HepG2 (cell line): ENCODE measurements around the gene LMNA. TPM values are rescaled to one million over a fixed set of nuclear protein-coding genes. Genes with fewer than 3 reads are reported as not detected.
A peak's percentile ranks its signal among the peaks of the same experiment; 100 is the strongest.

ENCODE experiments used
- ARID2 ChIP-seq: sonication (generic); formaldehyde crosslinking; IDR thresholded peaks from 2 replicates; pipeline ENCODE4 v1.8.1; 2022; ENCODE audit warnings: mild to moderate bottlenecking, missing genetic modification reagents, borderline replicate concordance
- CAMTA2 ChIP-seq: sonication (generic); formaldehyde crosslinking; IDR thresholded peaks from 2 replicates; pipeline ENCODE4 v1.4.0; 2020; ENCODE audit warnings: mild to moderate bottlenecking, missing genetic modification reagents, borderline replicate concordance
- CEBPG ChIP-seq: IDR thresholded peaks from 2 replicates; pipeline ENCODE4 v1.6.1; 2016
- EEA1 ChIP-seq: sonication (generic); formaldehyde crosslinking; IDR thresholded peaks from 2 replicates; pipeline ENCODE4 v1.5.1; 2020; ENCODE audit warnings: mild to moderate bottlenecking, missing genetic modification reagents, borderline replicate concordance
- JARID2 ChIP-seq: sonication (generic); formaldehyde crosslinking; IDR thresholded peaks from 2 replicates; pipeline ENCODE4 v1.8.1; 2023; ENCODE audit warnings: missing genetic modification reagents, inconsistent platforms; ENCODE audit not compliant: insufficient replicate concordance
- KAT2B ChIP-seq: fragments of 150-350 bp; IDR thresholded peaks from 2 replicates; pipeline ENCODE4 v1.6.1; 2014; ENCODE audit warnings: low read depth, low read length, borderline replicate concordance
- KDM5B ChIP-seq: sonication (generic); formaldehyde crosslinking; IDR thresholded peaks from 2 replicates; pipeline ENCODE4 v1.4.0; 2020; ENCODE audit warnings: missing genetic modification reagents, mild to moderate bottlenecking, borderline replicate concordance
- MAFK ChIP-seq, 2 experiments: IDR thresholded peaks in 1 of 2; conservative IDR thresholded peaks in 1 of 2; 2 replicates each; pipeline ENCODE4 v1.6.1; 2011; ENCODE audit warnings: improper control_type of control experiment in 2 of 2, low read length in 2 of 2
- NFRKB ChIP-seq: fragments of 450-650 bp; IDR thresholded peaks from 2 replicates; pipeline ENCODE4 v1.6.1; 2017
- SP1 ChIP-seq, 2 experiments: fragments of 450-650 bp in 1 of 2; sonication (generic) in 1 of 2; formaldehyde crosslinking in 1 of 2; IDR thresholded peaks; 2 replicates each; pipeline versions ENCODE4 v1.4.0 to v1.6.1; 2016 to 2020; ENCODE audit warnings: missing genetic modification reagents in 1 of 2
- XRCC5 ChIP-seq: fragments of 200-400 bp; formaldehyde crosslinking; optimal IDR thresholded peaks from 2 replicates; pipeline ENCODE3; 2017; ENCODE audit warnings: mild to moderate bottlenecking, low read length
- ZBTB38 ChIP-seq: sonication (generic); formaldehyde crosslinking; IDR thresholded peaks from 2 replicates; pipeline ENCODE4 v1.5.1; 2020; ENCODE audit warnings: mild to moderate bottlenecking, missing genetic modification reagents
- ZMYM3 ChIP-seq: sonication (generic); formaldehyde crosslinking; IDR thresholded peaks from 2 replicates; pipeline ENCODE4 v1.5.1; 2020; ENCODE audit warnings: mild to moderate bottlenecking, missing genetic modification reagents
- ZNF12 ChIP-seq: sonication (generic); formaldehyde crosslinking; IDR thresholded peaks from 2 replicates; pipeline ENCODE4 v1.5.0; 2020; ENCODE audit warnings: missing genetic modification reagents
- ZNF326 ChIP-seq: sonication (generic); formaldehyde crosslinking; IDR thresholded peaks from 2 replicates; pipeline ENCODE4 v1.4.0; 2020; ENCODE audit warnings: missing genetic modification reagents, borderline replicate concordance
- ZNF546 ChIP-seq: sonication (generic); formaldehyde crosslinking; conservative IDR thresholded peaks from 2 replicates; pipeline ENCODE4 v1.8.1; 2023; ENCODE audit warnings: mild to moderate bottlenecking, missing genetic modification reagents
- ZNF724P ChIP-seq: sonication (generic); formaldehyde crosslinking; IDR thresholded peaks from 2 replicates; pipeline ENCODE4 v1.8.0; 2022; ENCODE audit warnings: missing genetic modification reagents, borderline replicate concordance
- polyA plus RNA-seq, 8 experiments: library from polyadenylated mRNA; depleted of rRNA in 3 of 8; stranded (reverse) in 7 of 8; unstranded in 1 of 8; fragments of >200 nt; fragmentation: Illumina TruSeq in 4 of 8; extraction: Trizol in 4 of 8; gene quantifications; 2 replicates each; pipeline versions ENCODE4 v1.2.1 to v1.2.3, GENCODE V29; 2011 to 2016; ENCODE audit warnings: low read depth in 4 of 8, missing spikeins in 1 of 8, mixed read lengths in 1 of 8; ENCODE audit not compliant: insufficient read depth in 1 of 8
- total RNA-seq, 5 experiments: library from RNA; depleted of rRNA; stranded (reverse); fragments of >200 nt; fragmentation: Illumina TruSeq; extraction: Trizol; gene quantifications; 2 replicates each; pipeline ENCODE4 v1.2.3, GENCODE V29; 2016; ENCODE audit warnings: low read depth in 1 of 5
- TF ChIP-seq, protein P1 (sequence below): sonication (generic); formaldehyde crosslinking; IDR thresholded peaks from 2 replicates; pipeline ENCODE4 v1.5.0; 2020; ENCODE audit warnings: mild to moderate bottlenecking, low read depth, missing genetic modification reagents, borderline replicate concordance
- TF ChIP-seq, protein P2 (sequence below): sonication (generic); formaldehyde crosslinking; IDR thresholded peaks from 2 replicates; pipeline ENCODE4 v1.4.0; 2020; ENCODE audit warnings: missing genetic modification reagents
- TF ChIP-seq, protein P3 (sequence below): sonication (generic); formaldehyde crosslinking; IDR thresholded peaks from 2 replicates; pipeline ENCODE4 v1.5.0; 2020; ENCODE audit warnings: missing genetic modification reagents
- TF ChIP-seq, protein P4 (sequence below): sonication (generic); formaldehyde crosslinking; IDR thresholded peaks from 2 replicates; pipeline ENCODE4 v1.4.0; 2020; ENCODE audit warnings: missing genetic modification reagents
- TF ChIP-seq, protein P5 (sequence below): sonication (generic); formaldehyde crosslinking; IDR thresholded peaks from 2 replicates; pipeline ENCODE4 v1.8.0; 2022; ENCODE audit warnings: missing genetic modification reagents, mild to moderate bottlenecking, inconsistent platforms, borderline replicate concordance

Gene LMNA
- total and polyA plus RNA-seq, 2 of the 13 experiments (the other 11 are each of a cell fraction or from before 2014, with no cell fraction given) = 107 to 225 TPM

DNA sequence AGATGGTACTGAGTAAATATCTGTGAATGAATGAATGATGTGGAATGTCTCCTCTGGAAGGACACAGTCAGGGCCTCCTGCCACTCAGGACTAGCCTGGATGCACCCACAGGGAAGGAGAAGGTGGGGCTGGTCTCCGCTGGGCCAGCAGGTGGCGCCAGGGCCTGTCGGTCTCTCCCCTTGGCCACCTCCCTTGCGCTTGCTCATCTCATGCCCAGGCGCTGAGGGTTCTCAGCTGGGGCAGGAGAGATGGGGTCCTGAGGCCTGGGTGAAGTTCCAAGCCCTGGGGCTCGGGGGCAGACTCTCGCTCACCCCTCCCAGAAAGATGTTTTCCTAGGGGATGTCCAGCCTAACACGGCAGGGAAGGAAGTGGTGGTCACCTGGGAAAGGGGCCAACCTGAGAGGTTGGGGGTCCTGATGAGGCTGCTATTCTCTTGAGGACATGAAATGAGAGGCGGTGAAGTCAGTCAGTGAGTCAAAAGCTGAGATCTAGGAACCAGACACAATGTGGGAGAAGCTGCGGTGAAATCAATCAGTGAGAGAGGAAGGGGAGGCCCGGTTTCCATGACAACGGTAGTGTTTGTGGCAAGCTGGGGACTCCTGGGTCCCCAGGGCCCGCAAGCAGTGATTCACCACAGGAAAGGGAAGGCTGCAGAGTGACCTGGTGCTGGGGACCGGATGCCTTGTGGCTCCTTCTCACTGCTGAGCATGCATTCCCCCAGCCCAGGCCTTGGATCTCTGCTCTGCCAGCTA lies 17.7 kb upstream of the LMNA start (continued):
- TF ChIP-seq, protein P1, sequence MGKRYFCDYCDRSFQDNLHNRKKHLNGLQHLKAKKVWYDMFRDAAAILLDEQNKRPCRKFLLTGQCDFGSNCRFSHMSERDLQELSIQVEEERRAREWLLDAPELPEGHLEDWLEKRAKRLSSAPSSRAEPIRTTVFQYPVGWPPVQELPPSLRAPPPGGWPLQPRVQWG = no peak
- TF ChIP-seq, protein P2, sequence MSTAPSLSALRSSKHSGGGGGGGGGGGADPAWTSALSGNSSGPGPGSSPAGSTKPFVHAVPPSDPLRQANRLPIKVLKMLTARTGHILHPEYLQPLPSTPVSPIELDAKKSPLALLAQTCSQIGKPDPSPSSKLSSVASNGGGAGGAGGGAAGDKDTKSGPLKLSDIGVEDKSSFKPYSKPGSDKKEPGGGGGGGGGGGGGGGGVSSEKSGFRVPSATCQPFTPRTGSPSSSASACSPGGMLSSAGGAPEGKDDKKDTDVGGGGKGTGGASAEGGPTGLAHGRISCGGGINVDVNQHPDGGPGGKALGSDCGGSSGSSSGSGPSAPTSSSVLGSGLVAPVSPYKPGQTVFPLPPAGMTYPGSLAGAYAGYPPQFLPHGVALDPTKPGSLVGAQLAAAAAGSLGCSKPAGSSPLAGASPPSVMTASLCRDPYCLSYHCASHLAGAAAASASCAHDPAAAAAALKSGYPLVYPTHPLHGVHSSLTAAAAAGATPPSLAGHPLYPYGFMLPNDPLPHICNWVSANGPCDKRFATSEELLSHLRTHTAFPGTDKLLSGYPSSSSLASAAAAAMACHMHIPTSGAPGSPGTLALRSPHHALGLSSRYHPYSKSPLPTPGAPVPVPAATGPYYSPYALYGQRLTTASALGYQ (CRISPR knock-in tag) = no peak
- no peak for TF ChIP-seq CEBPG (CRISPR knock-in tag)
- peak; percentile 78 for TF ChIP-seq XRCC5
- peak; percentile 52 for TF ChIP-seq KDM5B
- TF ChIP-seq MAFK (conservative IDR thresholded peaks at IDR 0.05 in 1 of 2, IDR thresholded peaks at IDR 0.05 in 1 of 2; ENCODE audit: low read length in 2 of 2) = no peak
- TF ChIP-seq SP1 (IDR thresholded peaks at IDR 0.05) = no peak
- TF ChIP-seq SP1 (CRISPR knock-in tag; IDR thresholded peaks at IDR 0.05) = peak; percentile 53; the same call in 1 of the 2 replicates
- TF ChIP-seq ZNF724P (CRISPR knock-in tag) = no peak
- no peak for TF ChIP-seq ZNF326
- TF ChIP-seq JARID2 (CRISPR knock-in tag) = no peak
- no peak; the same call in 1 of the 2 replicates for TF ChIP-seq ZBTB38
- no peak for TF ChIP-seq EEA1 (CRISPR knock-in tag)
- TF ChIP-seq ZNF12 = 0 out of 2 replicates have a peak, but pooled peaks have one; percentile 33
- TF ChIP-seq NFRKB = no peak
- TF ChIP-seq, protein P3, sequence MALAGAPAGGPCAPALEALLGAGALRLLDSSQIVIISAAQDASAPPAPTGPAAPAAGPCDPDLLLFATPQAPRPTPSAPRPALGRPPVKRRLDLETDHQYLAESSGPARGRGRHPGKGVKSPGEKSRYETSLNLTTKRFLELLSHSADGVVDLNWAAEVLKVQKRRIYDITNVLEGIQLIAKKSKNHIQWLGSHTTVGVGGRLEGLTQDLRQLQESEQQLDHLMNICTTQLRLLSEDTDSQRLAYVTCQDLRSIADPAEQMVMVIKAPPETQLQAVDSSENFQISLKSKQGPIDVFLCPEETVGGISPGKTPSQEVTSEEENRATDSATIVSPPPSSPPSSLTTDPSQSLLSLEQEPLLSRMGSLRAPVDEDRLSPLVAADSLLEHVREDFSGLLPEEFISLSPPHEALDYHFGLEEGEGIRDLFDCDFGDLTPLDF (CRISPR knock-in tag) = no peak
- TF ChIP-seq CAMTA2 = 0 out of 2 replicates have a peak, but pooled peaks have one; percentile 28
- TF ChIP-seq ZNF546 (CRISPR knock-in tag) = no peak
- no peak for TF ChIP-seq ZMYM3 (CRISPR knock-in tag)
- no peak for TF ChIP-seq KAT2B
- TF ChIP-seq, protein P4, sequence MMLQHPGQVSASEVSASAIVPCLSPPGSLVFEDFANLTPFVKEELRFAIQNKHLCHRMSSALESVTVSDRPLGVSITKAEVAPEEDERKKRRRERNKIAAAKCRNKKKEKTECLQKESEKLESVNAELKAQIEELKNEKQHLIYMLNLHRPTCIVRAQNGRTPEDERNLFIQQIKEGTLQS (CRISPR knock-in tag) = peak; percentile 64; the same call in 1 of the 2 replicates
- TF ChIP-seq, protein P5, sequence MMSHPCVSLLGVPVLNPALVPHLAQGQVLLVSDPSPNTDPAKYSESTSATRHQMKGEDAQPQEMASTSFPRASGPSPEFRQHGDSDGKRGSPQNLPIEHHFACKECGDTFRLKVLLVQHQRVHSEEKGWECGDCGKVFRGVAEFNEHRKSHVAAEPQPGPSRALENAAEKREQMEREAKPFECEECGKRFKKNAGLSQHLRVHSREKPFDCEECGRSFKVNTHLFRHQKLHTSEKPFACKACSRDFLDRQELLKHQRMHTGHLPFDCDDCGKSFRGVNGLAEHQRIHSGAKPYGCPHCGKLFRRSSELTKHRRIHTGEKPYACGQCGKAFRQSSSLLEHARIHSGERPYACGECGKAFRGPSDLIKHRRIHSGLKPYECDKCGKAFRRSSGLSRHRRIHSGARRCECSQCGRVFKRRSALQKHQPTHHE (CRISPR knock-in tag) = no peak
- no peak for TF ChIP-seq ARID2 (CRISPR knock-in tag)
